Neuronal stem cell (in vitro differentiated cells): ENCODE measurements around the gene CD8B2.

Source experiments
- DNase-seq: peaks from one replicate; pipeline ENCODE4 v3.0.0-alpha.2; 2013; ENCODE audit warnings: low spot score
- H2AFZ ChIP-seq: one replicate; pipeline ENCODE4 v1.6.1; 2013; ENCODE audit warnings: mild to moderate bottlenecking, low read length, inconsistent platforms
- H2AK5ac ChIP-seq: 2 replicates; pipeline ENCODE4 v1.6.1; 2013; ENCODE audit warnings: low read depth, mild to moderate bottlenecking, inconsistent platforms, low read length, moderate library complexity, mixed read lengths
- H2BK120ac ChIP-seq: 2 replicates; pipeline ENCODE4 v1.6.1; 2013; ENCODE audit warnings: low read depth, mild to moderate bottlenecking, inconsistent platforms, low read length, moderate library complexity, mixed read lengths
- H2BK12ac ChIP-seq: one replicate; pipeline ENCODE4 v1.6.1; 2013; ENCODE audit warnings: low read length, inconsistent platforms
- H2BK15ac ChIP-seq: 2 replicates; pipeline ENCODE4 v1.6.1; 2013; ENCODE audit warnings: mild to moderate bottlenecking, low read length, inconsistent platforms, mixed read lengths
- H2BK5ac ChIP-seq: one replicate; pipeline ENCODE4 v1.6.1; 2013; ENCODE audit warnings: inconsistent platforms, mild to moderate bottlenecking, low read length, moderate library complexity
- H3K14ac ChIP-seq: one replicate; pipeline ENCODE4 v1.6.1; 2013; ENCODE audit warnings: low read length, inconsistent platforms
- H3K18ac ChIP-seq: 2 replicates; pipeline ENCODE4 v1.6.1; 2013; ENCODE audit warnings: low read length, inconsistent platforms
- H3K23ac ChIP-seq: 2 replicates; pipeline ENCODE4 v1.6.1; 2013; ENCODE audit warnings: low read depth, mild to moderate bottlenecking, mixed read lengths, low read length, inconsistent platforms; ENCODE audit not compliant: poor library complexity
- H3K27ac ChIP-seq: replicated peaks from 3 replicates; pipeline ENCODE4 v1.5.1; 2013; ENCODE audit warnings: low read length, inconsistent platforms
- H3K27me3 ChIP-seq, 3 experiments: 2 replicates each; pipeline ENCODE4 v1.6.1; 2013; ENCODE audit warnings: low read length in 3 of 3, mild to moderate bottlenecking in 2 of 3, inconsistent platforms in 1 of 3, low read depth in 1 of 3, mixed read lengths in 1 of 3, moderate library complexity in 1 of 3; ENCODE audit not compliant: control insufficient read depth in 3 of 3, insufficient read depth in 3 of 3
- H3K36me3 ChIP-seq, 2 donors: replicated peaks in 1 of 2; 2 replicates each; pipeline ENCODE4 v1.6.1; 2013; ENCODE audit warnings: low read length in 2 of 2; ENCODE audit not compliant: control insufficient read depth in 2 of 2, insufficient read depth in 2 of 2
- H3K4ac ChIP-seq: 2 replicates; pipeline ENCODE4 v1.6.1; 2013; ENCODE audit warnings: inconsistent platforms, mild to moderate bottlenecking, low read length, moderate library complexity
- H3K4me1 ChIP-seq, 2 donors: 1 replicate in 1 of 2; 2 replicates in 1 of 2; pipeline ENCODE4 v1.6.1; 2013; ENCODE audit warnings: low read length in 2 of 2, low read depth in 1 of 2; ENCODE audit not compliant: control insufficient read depth in 2 of 2, insufficient read depth in 1 of 2
- H3K4me2 ChIP-seq: one replicate; pipeline ENCODE4 v1.6.1; 2013; ENCODE audit warnings: mild to moderate bottlenecking, low read length, inconsistent platforms; ENCODE audit not compliant: insufficient read depth, poor library complexity, severe bottlenecking
- H3K4me3 ChIP-seq, 2 donors: 2 replicates each; pipeline ENCODE4 v1.5.1; 2013; ENCODE audit warnings: low read length in 2 of 2, mild to moderate bottlenecking in 2 of 2, inconsistent platforms in 1 of 2, moderate library complexity in 1 of 2
- H3K79me1 ChIP-seq: one replicate; pipeline ENCODE4 v1.6.1; 2013; ENCODE audit warnings: low read depth, mild to moderate bottlenecking, inconsistent platforms, low read length, moderate library complexity
- H3K9ac ChIP-seq: one replicate; pipeline ENCODE4 v1.6.1; 2013; ENCODE audit warnings: mild to moderate bottlenecking, low read depth, low read length, inconsistent platforms; ENCODE audit not compliant: poor library complexity
- H3K9me3 ChIP-seq, 2 donors: replicated peaks in 1 of 2; 2 replicates each; pipeline versions ENCODE3 to v1.6.1; 2013; ENCODE audit warnings: low read length in 2 of 2, mild to moderate bottlenecking in 2 of 2, inconsistent platforms in 1 of 2, low read depth in 1 of 2, mixed read lengths in 1 of 2, moderate library complexity in 1 of 2; ENCODE audit not compliant: control insufficient read depth in 2 of 2, insufficient read depth in 1 of 2
- H4K8ac ChIP-seq: one replicate; pipeline ENCODE4 v1.6.1; 2013; ENCODE audit warnings: low read depth, mild to moderate bottlenecking, inconsistent platforms, low read length, moderate library complexity
- H4K91ac ChIP-seq: one replicate; pipeline ENCODE4 v1.6.1; 2013; ENCODE audit warnings: low read length, low read depth, mild to moderate bottlenecking, inconsistent platforms; ENCODE audit not compliant: poor library complexity
- WGBS, 2 donors: extraction: QIAGEN DNeasy Blood & Tissue Kit; methylation state at CpG; one replicate each; pipeline ENCODE4 v1.1.7; 2013; ENCODE audit warnings: missing lambda C conversion rate in 2 of 2, mixed read lengths in 1 of 2; ENCODE audit not compliant: insufficient read length in 2 of 2, insufficient replicate concordance in 1 of 2; ENCODE audit errors: extremely low coverage in 2 of 2; 5-methylcytosine and 5-hydroxymethylcytosine counted together

CD8B2 gene

DNA sequence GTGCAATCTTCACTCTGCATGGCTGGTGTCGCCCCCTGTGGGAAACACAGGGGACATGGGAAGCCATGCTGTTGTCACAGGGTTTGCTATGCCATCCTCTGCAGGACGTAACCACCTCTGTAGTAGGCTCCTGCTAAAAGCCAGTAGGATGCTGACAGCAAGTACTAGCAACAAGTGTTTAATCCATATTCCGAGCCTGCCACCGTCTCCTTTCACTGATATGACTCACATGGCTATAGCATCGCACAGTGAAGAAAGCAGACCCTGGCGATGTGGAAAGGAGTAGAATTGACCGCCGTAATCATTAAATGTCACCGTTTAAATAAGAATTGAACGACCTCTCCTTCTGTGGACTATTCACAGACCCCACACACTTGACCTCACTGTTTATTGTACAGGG lies 57.8 kb downstream of the CD8B2 start:
- no CpG with 5 or more reads among the region's 10 CpGs for WGBS, 2 donors
- Histone ChIP-seq H4K8ac (no peak overlapping the region), H3K27ac (no peak overlapping the region), H3K4me3 (no peak overlapping the region), H2AK5ac (no peak overlapping the region), H3K27me3 (peaks cover 0 to 13% (median 1%) of the 10 kb centered on the region in 3 experiments), H3K23ac (no peak overlapping the region), H3K14ac (no peak overlapping the region), H3K4me2 (no peak overlapping the region), H3K9ac (no peak overlapping the region), H3K4ac (no peak overlapping the region), H2BK5ac (no peak overlapping the region), H4K91ac (no peak overlapping the region), H3K9me3 (no peaks in the 10 kb centered on the region), H2BK15ac (no peak overlapping the region), H3K79me1 (no peaks in the 10 kb centered on the region), H3K36me3 (no peaks in the 10 kb centered on the region), H2BK12ac (no peak overlapping the region), H3K18ac (no peak overlapping the region), H2AFZ (no peak overlapping the region), H3K4me1 (no peaks in the 10 kb centered on the region), H2BK120ac (no peak overlapping the region)
- DNase-seq: no peak

GRCh38 chr2:106546391-106546990 lies 59.3 kb downstream of the CD8B2 start:
- no peak overlapping the region for H3K4me3 ChIP-seq
- no peaks in the 10 kb centered on the region for H3K36me3 ChIP-seq
- H2BK15ac ChIP-seq: no peak overlapping the region
- no peak overlapping the region for H4K91ac ChIP-seq
- no peak overlapping the region for H2AFZ ChIP-seq
- no peak overlapping the region for H3K18ac ChIP-seq
- no peak overlapping the region for H3K27ac ChIP-seq
- no peak for DNase-seq
- H3K4ac ChIP-seq: no peak overlapping the region
- H3K9me3 ChIP-seq: no peaks in the 10 kb centered on the region
- no peak overlapping the region for H2BK5ac ChIP-seq
- no peak overlapping the region for H3K4me2 ChIP-seq
- H3K23ac ChIP-seq: no peak overlapping the region
- no peaks in the 10 kb centered on the region for H3K79me1 ChIP-seq
- WGBS, 2 donors: no CpG with 5 or more reads among the region's 8 CpGs
- no peak overlapping the region for H4K8ac ChIP-seq
- no peak overlapping the region for H2BK12ac ChIP-seq
- peaks cover 0 to 13% (median 1%) of the 10 kb centered on the region in 3 experiments for H3K27me3 ChIP-seq
- no peak overlapping the region for H2BK120ac ChIP-seq
- no peak overlapping the region for H3K9ac ChIP-seq
- H2AK5ac ChIP-seq: no peak overlapping the region
- H3K4me1 ChIP-seq: no peaks in the 10 kb centered on the region
- no peak overlapping the region for H3K14ac ChIP-seq

DNA sequence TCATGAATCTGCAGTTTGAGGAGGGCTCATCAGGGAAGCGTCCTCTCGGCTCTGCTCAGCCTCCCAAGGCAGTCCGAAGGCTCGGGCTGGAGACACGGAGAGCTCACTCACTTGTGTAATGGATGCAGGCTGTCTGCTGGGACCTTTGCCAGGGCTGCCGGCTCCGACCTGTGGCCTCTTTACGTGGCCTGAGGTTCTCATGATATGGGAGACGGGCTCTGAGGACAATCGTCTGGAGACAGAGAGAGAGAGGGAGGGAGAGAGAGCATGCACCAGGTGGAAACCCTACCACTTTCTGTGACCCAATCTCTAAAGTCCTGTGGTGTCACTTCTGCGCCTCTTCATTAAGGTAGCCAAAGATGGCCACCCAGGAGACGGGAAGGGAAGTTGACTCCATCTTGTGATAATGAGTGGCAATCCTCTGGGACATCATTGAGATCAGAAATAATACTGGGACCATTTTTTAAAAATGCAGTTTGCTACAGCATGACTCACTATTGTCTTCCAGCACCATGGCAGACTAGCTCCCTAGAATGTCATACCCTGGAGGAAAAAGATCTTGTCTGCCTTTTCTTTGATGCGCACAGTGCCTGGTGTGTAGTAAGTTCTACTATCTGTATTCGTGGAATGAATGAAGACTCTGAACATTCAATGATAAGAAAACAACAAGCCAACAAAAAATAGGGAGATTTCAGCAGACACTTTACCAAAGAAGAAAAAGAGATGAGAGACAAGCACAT lies 60.2 kb downstream of the CD8B2 start:
- no CpG with 5 or more reads among the region's 14 CpGs for WGBS, 2 donors

GRCh38 chr2:106551417-106552130 lies 64.4 kb downstream of the CD8B2 start:
- Histone ChIP-seq H4K91ac (peak overlapping the region; percentile 15), H3K14ac (no peak overlapping the region), H3K4ac (no peak overlapping the region), H2BK5ac (no peak overlapping the region), H3K4me1 (no peaks in the 10 kb centered on the region), H3K36me3 (no peaks in the 10 kb centered on the region), H3K4me3 (no peak overlapping the region), H3K9me3 (no peaks in the 10 kb centered on the region), H3K27ac (no peak overlapping the region), H3K18ac (no peak overlapping the region), H3K9ac (no peak overlapping the region), H3K4me2 (no peak overlapping the region), H2BK120ac (no peak overlapping the region), H2AFZ (no peak overlapping the region), H2AK5ac (no peak overlapping the region), H2BK12ac (no peak overlapping the region), H4K8ac (no peak overlapping the region), H3K23ac (no peak overlapping the region), H3K79me1 (no peaks in the 10 kb centered on the region), H3K27me3 (peaks cover 0 to 3% (median 0%) of the 10 kb centered on the region in 3 experiments), H2BK15ac (no peak overlapping the region)
- DNase-seq: no peak
- no CpG with 5 or more reads among the region's 7 CpGs for WGBS, 2 donors

More for the DNA sequence above, 60.2 kb downstream of the CD8B2 start:
- Histone ChIP-seq H3K9ac (no peak overlapping the region), H3K14ac (no peak overlapping the region), H4K91ac (no peak overlapping the region), H3K4me2 (no peak overlapping the region), H2BK120ac (no peak overlapping the region), H3K27me3 (peaks cover 0 to 13% (median 1%) of the 10 kb centered on the region in 3 experiments), H3K79me1 (no peaks in the 10 kb centered on the region), H3K27ac (no peak overlapping the region), H4K8ac (no peak overlapping the region), H3K18ac (peak overlapping the region; percentile 67), H2AFZ (peak overlapping the region; percentile 11), H3K23ac (no peak overlapping the region), H2BK5ac (no peak overlapping the region), H2BK15ac (no peak overlapping the region), H3K4me3 (no peak overlapping the region), H3K9me3 (no peaks in the 10 kb centered on the region), H2BK12ac (no peak overlapping the region), H3K36me3 (no peaks in the 10 kb centered on the region), H3K4me1 (no peaks in the 10 kb centered on the region), H2AK5ac (no peak overlapping the region), H3K4ac (no peak overlapping the region)
- no peak for DNase-seq
